Thymus (tissue), 11 donors: ENCODE results near the gene RETN. TPM values are rescaled to one million over a fixed set of nuclear protein-coding genes. Genes with fewer than 3 reads are reported as not detected.

Experiments
- DNase-seq, 9 donors: peaks; one replicate each; pipeline ENCODE4 v3.0.0-alpha.2; 2013; ENCODE audit warnings: low spot score in 9 of 9, low read depth in 6 of 9, missing footprints in 1 of 9
- H3K27ac ChIP-seq, 2 donors: one replicate each; pipeline ENCODE4 v1.5.1; 2013; ENCODE audit warnings: control low read depth in 1 of 2, low read depth in 1 of 2, low read length in 1 of 2, mild to moderate bottlenecking in 1 of 2, moderate library complexity in 1 of 2
- H3K27me3 ChIP-seq, 2 donors: one replicate each; pipeline ENCODE4 v1.5.1; 2013; ENCODE audit warnings: low read length in 1 of 2; ENCODE audit not compliant: control insufficient read depth in 2 of 2, insufficient read depth in 1 of 2
- H3K36me3 ChIP-seq, 2 donors: one replicate each; pipeline ENCODE4 v1.5.1; 2013; ENCODE audit warnings: low read length in 1 of 2, mild to moderate bottlenecking in 1 of 2, moderate library complexity in 1 of 2; ENCODE audit not compliant: control insufficient read depth in 2 of 2, insufficient read depth in 2 of 2
- H3K4me1 ChIP-seq, 2 donors: one replicate each; pipeline ENCODE4 v1.5.1; 2013; ENCODE audit warnings: low read length in 2 of 2; ENCODE audit not compliant: control insufficient read depth in 2 of 2, insufficient read depth in 2 of 2
- H3K4me3 ChIP-seq, 2 donors: one replicate each; pipeline ENCODE4 v1.5.1; 2013; ENCODE audit warnings: low read length in 2 of 2, control low read depth in 1 of 2, mild to moderate bottlenecking in 1 of 2
- H3K9me3 ChIP-seq, 2 donors: one replicate each; pipeline ENCODE4 v1.5.1; 2013; ENCODE audit warnings: low read length in 1 of 2, mild to moderate bottlenecking in 1 of 2; ENCODE audit not compliant: control insufficient read depth in 2 of 2, insufficient read depth in 1 of 2
- WGBS: extraction: QIAGEN DNeasy Blood & Tissue Kit; methylation state at CpG from one replicate; pipeline ENCODE4 v1.1.7; 2013; 5-methylcytosine and 5-hydroxymethylcytosine counted together
- polyA plus RNA-seq: library from polyadenylated mRNA; stranded (reverse); fragments of 200-250 nt; gene quantifications from one replicate; pipeline ENCODE4 v1.2.3, GENCODE V29; 2013
- total RNA-seq: library from RNA; stranded (reverse); fragments of 120-200 nt; gene quantifications from one replicate; pipeline ENCODE4 v1.2.4, GENCODE V29; 2013
- donor health status: healthy.

RETN gene
- total and polyA plus RNA-seq, 2 donors, result 9.5 to 33.1 TPM

GRCh38 chr19:7677669-7678311 lies 8.9 kb downstream of the RETN start:
- Histone ChIP-seq H3K27ac (no peak overlapping the region), H3K4me3 (no peak overlapping the region), H3K27me3 (peaks cover 0 to 23% of the 10 kb centered on the region in 2 donors), H3K9me3 (peaks cover 0 to 13% of the 10 kb centered on the region in 2 donors), H3K36me3 (peaks cover 4 to 7% of the 10 kb centered on the region in 2 donors), H3K4me1 (peaks cover 48 to 74% of the 10 kb centered on the region in 2 donors)
- no peak for DNase-seq
- 53% methylated on average over 12 of the region's 12 CpGs for whole genome bisulfite sequencing

GRCh38 chr19:7678971-7679751 lies 10.3 kb downstream of the RETN start:
- H3K9me3 ChIP-seq, result peaks cover 0 to 7% of the 10 kb centered on the region in 2 donors
- H3K27me3 ChIP-seq, result peaks cover 0 to 22% of the 10 kb centered on the region in 2 donors
- peaks cover 12 to 17% of the 10 kb centered on the region in 2 donors for H3K36me3 ChIP-seq
- H3K4me1 ChIP-seq, result peaks cover 44 to 67% of the 10 kb centered on the region in 2 donors
- peak in 7 of 9 donors; percentile 60 to 90 (median 79) for DNase-seq
- WGBS, result 41% methylated on average over 30 of the region's 30 CpGs
- H3K4me3 ChIP-seq, result no peak overlapping the region
- peak overlapping the region; percentile 72 to 92 for H3K27ac ChIP-seq

GRCh38 chr19:7679771-7680605 lies 11.1 kb downstream of the RETN start:
- H3K9me3 ChIP-seq, result peaks cover 0 to 4% of the 10 kb centered on the region in 2 donors
- DNase-seq, result peak in 1 of 9 donors; percentile 23

GRCh38 chr19:7680606-7681339 lies 11.9 kb downstream of the RETN start, which contains the start of gene TRAPPC5:
Gene TRAPPC5, plus strand, starts transcription at chr19:7680833. Its CDS starts 1,421 bp downstream, at chr19:7682254.
- peaks cover 42 to 60% of the 10 kb centered on the region in 2 donors for H3K4me1 ChIP-seq
- peaks cover 0 to 4% of the 10 kb centered on the region in 2 donors for H3K9me3 ChIP-seq
- H3K27me3 ChIP-seq, result peaks cover 0 to 17% of the 10 kb centered on the region in 2 donors
- H3K4me3 ChIP-seq, result peak within 1 kb of the TSS; percentile 98
- H3K27ac ChIP-seq, result peak within 1 kb of the TSS; percentile 90 to 92
- H3K36me3 ChIP-seq, result peaks cover 12 to 21% of the 10 kb centered on the region in 2 donors
- under 1% methylated on average over 79 of the region's 79 CpGs for WGBS
- DNase-seq, result peak in 8 of 9 donors; percentile 82 to 95 (median 86)

More at GRCh38 chr19:7679771-7680605, 11.1 kb downstream of the RETN start:
- peak overlapping the region; percentile 72 to 92 for H3K27ac ChIP-seq
- peaks cover 0 to 19% of the 10 kb centered on the region in 2 donors for H3K27me3 ChIP-seq
- H3K36me3 ChIP-seq, result peaks cover 12 to 17% of the 10 kb centered on the region in 2 donors
- WGBS, result 69% methylated on average over 22 of the region's 22 CpGs
- H3K4me1 ChIP-seq, result peaks cover 44 to 64% of the 10 kb centered on the region in 2 donors
- H3K4me3 ChIP-seq, result peak overlapping the region; percentile 19 to 98

- H3K4me1 ChIP-seq, result peaks cover 36 to 52% of the 10 kb centered on the region in 2 donors
- 9% methylated on average over 43 of the region's 43 CpGs for WGBS
Measured at GRCh38 chr19:7681340-7682174, 12.7 kb downstream of the RETN start.

GRCh38 chr19:7682175-7682855 lies 13.5 kb downstream of the RETN start:
- peak overlapping the region in 1 of 2 donors; percentile 98 for H3K4me3 ChIP-seq
- peaks cover 0 to 6% of the 10 kb centered on the region in 2 donors for H3K27me3 ChIP-seq
- WGBS, result 95% methylated on average over 74 of the region's 74 CpGs
- peaks cover 29 to 44% of the 10 kb centered on the region in 2 donors for H3K4me1 ChIP-seq
- H3K36me3 ChIP-seq, result peaks cover 12 to 21% of the 10 kb centered on the region in 2 donors
- no peak for DNase-seq
- H3K9me3 ChIP-seq, result peaks cover 0 to 4% of the 10 kb centered on the region in 2 donors
- H3K27ac ChIP-seq, result peak overlapping the region in 1 of 2 donors; percentile 78

More at GRCh38 chr19:7681340-7682174, 12.7 kb downstream of the RETN start:
- peak overlapping the region; percentile 98 for H3K4me3 ChIP-seq
- peaks cover 0 to 4% of the 10 kb centered on the region in 2 donors for H3K9me3 ChIP-seq
- peaks cover 0 to 14% of the 10 kb centered on the region in 2 donors for H3K27me3 ChIP-seq
- peaks cover 12 to 21% of the 10 kb centered on the region in 2 donors for H3K36me3 ChIP-seq
- peak in 8 of 9 donors; percentile 71 to 93 (median 83) for DNase-seq
- H3K27ac ChIP-seq, result peak overlapping the region; percentile 78 to 90
